Calu3 (cell line): Measurements from ENCODE around the gene AKAP7. TPM values are rescaled to one million over a fixed set of nuclear protein-coding genes. Genes with fewer than 3 reads are reported as not detected.

Experiments used
- BruUV-seq: library from RNA; stranded (reverse); fragments of 400-500 nt; replicated peaks from 2 replicates; lab custom pipeline; 2021; lab: Mats Ljungman, UMichigan
- CTCF ChIA-PET: fragments of 300-600 bp; sonication (Branson Sonifier 250); formaldehyde crosslinking; loops from one replicate; lab custom pipeline; 2022; ENCODE audit warnings: antibody characterized with exemption; lab: Charles Lee
- DNase-seq: peaks from one replicate; pipeline ENCODE4 v3.0.0; 2022
- H3K27ac Mint-ChIP-seq: one replicate; pipeline ENCODE4 v1.8.0; 2022; ENCODE audit warnings: mixed read lengths; ENCODE audit not compliant: unreplicated experiment
- H3K27me3 Mint-ChIP-seq: one replicate; pipeline ENCODE4 v1.8.0; 2022; ENCODE audit warnings: mixed read lengths; ENCODE audit not compliant: unreplicated experiment
- H3K36me3 Mint-ChIP-seq: one replicate; pipeline ENCODE4 v1.8.0; 2022; ENCODE audit warnings: mild to moderate bottlenecking, moderate library complexity, mixed read lengths; ENCODE audit not compliant: insufficient read depth, unreplicated experiment
- H3K4me1 Mint-ChIP-seq: one replicate; pipeline ENCODE4 v1.8.0; 2022; ENCODE audit warnings: mild to moderate bottlenecking, low read depth, mixed read lengths; ENCODE audit not compliant: unreplicated experiment
- H3K4me3 Mint-ChIP-seq: one replicate; pipeline ENCODE4 v1.8.0; 2022; ENCODE audit warnings: mild to moderate bottlenecking, low read depth, moderate library complexity, mixed read lengths; ENCODE audit not compliant: unreplicated experiment
- H3K9me3 Mint-ChIP-seq: one replicate; pipeline ENCODE4 v1.8.0; 2022; ENCODE audit warnings: low read depth, mixed read lengths; ENCODE audit not compliant: unreplicated experiment
- intact Hi-C: fragments of 100-400 bp; cut with micrococcal nuclease; formaldehyde crosslinking; loops from one replicate; pipeline ENCODE4 v1.10.0; 2022; ENCODE audit not compliant: unreplicated experiment
- total RNA-seq: library from RNA; stranded (reverse); gene quantifications from 2 replicates; pipeline ENCODE4 v1.2.3, GENCODE V29; 2022
- TF ChIP-seq, protein P1 (sequence below): fragments of 200-600 bp; IDR thresholded peaks from one replicate; pipeline ENCODE4 v1.8.0; 2022; ENCODE audit warnings: antibody characterized with exemption; ENCODE audit not compliant: unreplicated experiment

The AKAP7 gene
- total RNA-seq, 1 experiment from 2014 or later: 7.7 TPM

DNA sequence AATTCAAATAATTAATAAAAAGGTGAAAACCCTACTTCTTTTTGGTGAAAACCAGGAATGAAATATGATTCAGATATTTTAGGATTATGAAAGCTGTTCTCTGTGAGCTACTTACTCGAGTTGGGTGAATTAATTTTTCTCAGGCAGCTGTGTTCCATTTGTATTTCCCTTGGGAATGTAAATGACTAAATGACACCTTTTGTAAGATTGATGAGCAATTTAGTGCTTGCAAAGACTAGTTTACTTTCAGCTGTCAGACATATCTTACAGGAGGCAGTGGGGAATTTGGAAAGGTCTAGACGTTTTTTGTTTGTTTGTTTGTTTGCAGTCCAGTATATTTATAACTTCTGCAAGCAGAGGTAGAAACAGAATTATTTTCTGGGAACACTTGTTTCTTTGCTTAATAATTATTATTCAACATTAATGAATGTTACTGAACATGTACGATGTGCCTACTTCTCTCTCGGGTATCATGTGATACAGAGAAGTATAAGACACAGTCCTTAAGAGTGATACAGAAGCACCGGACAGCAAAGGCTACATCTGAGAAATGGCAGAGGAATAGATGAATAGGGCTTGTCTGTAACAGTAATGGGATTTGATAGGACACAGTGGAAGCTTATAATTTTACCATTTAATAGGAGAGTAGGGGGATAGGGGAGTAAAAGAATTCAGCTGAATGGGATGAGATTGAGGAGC is 91.3 kb downstream of the AKAP7 start:
- intact Hi-C loops: no loop called here
- H3K9me3 Mint-ChIP-seq: no peaks in the 10 kb centered on the region
- no peaks in the 10 kb centered on the region for H3K27me3 Mint-ChIP-seq
- no TSS peak for BruUV-seq
- H3K4me3 Mint-ChIP-seq: no peak overlapping the region
- DNase-seq: no peak
- TF ChIP-seq, protein P1, sequence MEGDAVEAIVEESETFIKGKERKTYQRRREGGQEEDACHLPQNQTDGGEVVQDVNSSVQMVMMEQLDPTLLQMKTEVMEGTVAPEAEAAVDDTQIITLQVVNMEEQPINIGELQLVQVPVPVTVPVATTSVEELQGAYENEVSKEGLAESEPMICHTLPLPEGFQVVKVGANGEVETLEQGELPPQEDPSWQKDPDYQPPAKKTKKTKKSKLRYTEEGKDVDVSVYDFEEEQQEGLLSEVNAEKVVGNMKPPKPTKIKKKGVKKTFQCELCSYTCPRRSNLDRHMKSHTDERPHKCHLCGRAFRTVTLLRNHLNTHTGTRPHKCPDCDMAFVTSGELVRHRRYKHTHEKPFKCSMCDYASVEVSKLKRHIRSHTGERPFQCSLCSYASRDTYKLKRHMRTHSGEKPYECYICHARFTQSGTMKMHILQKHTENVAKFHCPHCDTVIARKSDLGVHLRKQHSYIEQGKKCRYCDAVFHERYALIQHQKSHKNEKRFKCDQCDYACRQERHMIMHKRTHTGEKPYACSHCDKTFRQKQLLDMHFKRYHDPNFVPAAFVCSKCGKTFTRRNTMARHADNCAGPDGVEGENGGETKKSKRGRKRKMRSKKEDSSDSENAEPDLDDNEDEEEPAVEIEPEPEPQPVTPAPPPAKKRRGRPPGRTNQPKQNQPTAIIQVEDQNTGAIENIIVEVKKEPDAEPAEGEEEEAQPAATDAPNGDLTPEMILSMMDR: no peak
- no peak overlapping the region for H3K27ac Mint-ChIP-seq
- CTCF ChIA-PET: no interaction called here
- no peaks in the 10 kb centered on the region for H3K4me1 Mint-ChIP-seq
- no peaks in the 10 kb centered on the region for H3K36me3 Mint-ChIP-seq

DNA sequence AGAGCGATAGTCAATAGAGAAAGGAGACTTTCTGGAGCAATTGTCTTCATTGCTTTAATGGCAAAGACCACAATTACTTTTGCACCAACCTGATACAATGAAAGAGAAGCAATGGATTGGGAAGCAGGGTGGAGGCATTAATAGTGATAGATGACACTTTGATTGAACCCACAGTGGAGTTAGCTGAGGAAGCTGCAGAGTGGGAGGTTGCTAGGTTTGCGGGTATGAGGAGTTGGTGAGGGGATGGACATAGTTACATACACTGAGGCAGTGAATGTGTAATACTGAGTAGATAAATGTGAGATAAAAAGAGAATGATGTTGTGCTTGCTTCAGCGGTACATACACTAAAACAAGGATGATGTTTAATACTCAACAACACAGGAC is 91.9 kb downstream of the AKAP7 start:
- TF ChIP-seq, protein P1: no peak
- CTCF ChIA-PET: no interaction called here
- no peaks in the 10 kb centered on the region for H3K4me1 Mint-ChIP-seq
- no peaks in the 10 kb centered on the region for H3K9me3 Mint-ChIP-seq
- H3K27me3 Mint-ChIP-seq: no peaks in the 10 kb centered on the region
- no peak for DNase-seq
- intact Hi-C loops: no loop called here
- BruUV-seq: no TSS peak
- no peaks in the 10 kb centered on the region for H3K36me3 Mint-ChIP-seq
- H3K4me3 Mint-ChIP-seq: no peak overlapping the region
- H3K27ac Mint-ChIP-seq: no peak overlapping the region

- intact Hi-C loops: no loop called here
- CTCF ChIA-PET: no interaction called here
- no peaks in the 10 kb centered on the region for H3K9me3 Mint-ChIP-seq
- no peak overlapping the region for H3K4me3 Mint-ChIP-seq
- no peaks in the 10 kb centered on the region for H3K27me3 Mint-ChIP-seq
- no peaks in the 10 kb centered on the region for H3K36me3 Mint-ChIP-seq
- H3K4me1 Mint-ChIP-seq: no peaks in the 10 kb centered on the region
- BruUV-seq: no TSS peak
- DNase-seq: no peak
- no peak overlapping the region for H3K27ac Mint-ChIP-seq
- TF ChIP-seq, protein P1: no peak
Observed at GRCh38 chr6:131231103-131231502, 95.8 kb downstream of the AKAP7 start.

GRCh38 chr6:131231891-131232290 is 96.6 kb downstream of the AKAP7 start:
- Mint-ChIP-seq H3K4me3 (no peak overlapping the region), H3K9me3 (no peaks in the 10 kb centered on the region), H3K36me3 (no peaks in the 10 kb centered on the region), H3K27ac (no peak overlapping the region), H3K27me3 (no peaks in the 10 kb centered on the region), H3K4me1 (no peaks in the 10 kb centered on the region)
- CTCF ChIA-PET: no interaction called here
- no TSS peak for BruUV-seq
- DNase-seq: no peak
- intact Hi-C loops: no loop called here
- TF ChIP-seq, protein P1: no peak
